HepG2 (cell line): ENCODE measurements around the gene ADAMTS16. TPM values are rescaled to one million over a fixed set of nuclear protein-coding genes. Genes with fewer than 3 reads are reported as not detected.

Experiments used
- FOXA3 ChIP-seq: IDR thresholded peaks from 2 replicates; pipeline ENCODE4 v1.6.1; 2016; ENCODE audit warnings: missing genetic modification reagents, missing compliant biosample characterization
- GATAD2A ChIP-seq: IDR thresholded peaks from 2 replicates; pipeline ENCODE4 v1.6.1; 2016
- HNRNPL ChIP-seq: fragments of 200-400 bp; formaldehyde crosslinking; IDR thresholded peaks from 2 replicates; pipeline ENCODE4 v1.6.1; 2017; ENCODE audit warnings: mild to moderate bottlenecking, low read depth, low read length
- ISX ChIP-seq: sonication (generic); formaldehyde crosslinking; conservative IDR thresholded peaks from 2 replicates; pipeline ENCODE4 v1.5.0; 2020; ENCODE audit warnings: missing genetic modification reagents
- KDM1A ChIP-seq: IDR thresholded peaks from 2 replicates; pipeline ENCODE4 v1.6.1; 2016; ENCODE audit warnings: missing compliant biosample characterization
- MXD4 ChIP-seq: IDR thresholded peaks from 2 replicates; pipeline ENCODE4 v1.6.1; 2016; ENCODE audit warnings: mild to moderate bottlenecking, missing biosample characterization, missing genetic modification reagents
- PBX3 ChIP-seq: sonication (generic); formaldehyde crosslinking; IDR thresholded peaks from 2 replicates; pipeline ENCODE4 v1.8.1; 2023; ENCODE audit warnings: missing genetic modification reagents, inconsistent platforms, borderline replicate concordance
- POGZ ChIP-seq: sonication (generic); formaldehyde crosslinking; IDR thresholded peaks from 2 replicates; pipeline ENCODE4 v1.4.0; 2020; ENCODE audit warnings: mild to moderate bottlenecking, missing genetic modification reagents
- SMAD3 ChIP-seq: sonication (generic); formaldehyde crosslinking; IDR thresholded peaks from 2 replicates; pipeline ENCODE4 v1.4.0; 2020; ENCODE audit warnings: missing genetic modification reagents
- STAT5B ChIP-seq: sonication (generic); formaldehyde crosslinking; IDR thresholded peaks from 2 replicates; pipeline ENCODE4 v1.4.0; 2020; ENCODE audit warnings: missing genetic modification reagents
- TARDBP ChIP-seq: sonication (generic); formaldehyde crosslinking; IDR thresholded peaks from 2 replicates; pipeline ENCODE4 v1.8.0; 2022; ENCODE audit warnings: mild to moderate bottlenecking, missing genetic modification reagents
- TFE3 ChIP-seq: IDR thresholded peaks from 2 replicates; pipeline ENCODE4 v1.6.1; 2016
- ZNF276 ChIP-seq: sonication (generic); formaldehyde crosslinking; IDR thresholded peaks from 2 replicates; pipeline ENCODE4 v1.4.0; 2020; ENCODE audit warnings: mild to moderate bottlenecking, low read depth, missing genetic modification reagents
- ZNF335 ChIP-seq: sonication (generic); formaldehyde crosslinking; IDR thresholded peaks from 2 replicates; pipeline ENCODE4 v1.4.0; 2020; ENCODE audit warnings: missing genetic modification reagents
- ZNF609 ChIP-seq: sonication (generic); formaldehyde crosslinking; IDR thresholded peaks from 2 replicates; pipeline ENCODE4 v1.4.0; 2020; ENCODE audit warnings: mild to moderate bottlenecking, missing genetic modification reagents, borderline replicate concordance
- ZNF780A ChIP-seq: sonication (generic); formaldehyde crosslinking; IDR thresholded peaks from 2 replicates; pipeline ENCODE4 v1.8.0; 2022; ENCODE audit warnings: mild to moderate bottlenecking, missing genetic modification reagents, moderate library complexity
- ZSCAN29 ChIP-seq: sonication (generic); formaldehyde crosslinking; conservative IDR thresholded peaks from 2 replicates; pipeline ENCODE4 v1.4.0; 2020; ENCODE audit warnings: mild to moderate bottlenecking, missing genetic modification reagents
- polyA plus RNA-seq, 8 experiments: library from polyadenylated mRNA; depleted of rRNA in 3 of 8; stranded (reverse) in 7 of 8; unstranded in 1 of 8; fragments of >200 nt; fragmentation: Illumina TruSeq in 4 of 8; extraction: Trizol in 4 of 8; gene quantifications; 2 replicates each; pipeline versions ENCODE4 v1.2.1 to v1.2.3, GENCODE V29; 2011 to 2016; ENCODE audit warnings: low read depth in 4 of 8, missing spikeins in 1 of 8, mixed read lengths in 1 of 8; ENCODE audit not compliant: insufficient read depth in 1 of 8
- total RNA-seq, 5 experiments: library from RNA; depleted of rRNA; stranded (reverse); fragments of >200 nt; fragmentation: Illumina TruSeq; extraction: Trizol; gene quantifications; 2 replicates each; pipeline ENCODE4 v1.2.3, GENCODE V29; 2016; ENCODE audit warnings: low read depth in 1 of 5

The ADAMTS16 gene
- total and polyA plus RNA-seq, 2 of the 13 experiments (the other 11 are each of a cell fraction or from before 2014, with no cell fraction given): 0.02 to 0.03 TPM

GRCh38 chr5:5360941-5361520 lies 220.9 kb downstream of the ADAMTS16 start (continued):
- TF ChIP-seq ZNF276 (CRISPR knock-in tag) (no peak), KDM1A (peak; percentile 75; the same call in 1 of the 2 replicates), POGZ (peak; percentile 56; the same call in 1 of the 2 replicates), GATAD2A (CRISPR knock-in tag) (peak; percentile 93), TARDBP (CRISPR knock-in tag) (peak; percentile 78), FOXA3 (peak; percentile 86), MXD4 (CRISPR knock-in tag) (no peak), TFE3 (CRISPR knock-in tag) (peak; percentile 98), ISX (CRISPR knock-in tag) (no peak), PBX3 (CRISPR knock-in tag) (no peak), HNRNPL (no peak), ZSCAN29 (CRISPR knock-in tag) (0 out of 2 replicates have a peak, but pooled peaks have one; percentile 60), ZNF609 (CRISPR knock-in tag) (peak; percentile 79; the same call in 1 of the 2 replicates), ZNF335 (CRISPR knock-in tag) (peak; percentile 65; the same call in 1 of the 2 replicates), ZNF780A (no peak), SMAD3 (CRISPR knock-in tag) (peak; percentile 85; the same call in 1 of the 2 replicates), STAT5B (CRISPR knock-in tag) (no peak)
